Measurements from ENCODE around the gene MROH2B. TPM values are rescaled to one million over a fixed set of nuclear protein-coding genes. Genes with fewer than 3 reads are reported as not detected.

The MROH2B gene
- total RNA-seq, 1 experiment from 2014 or later, result not detected

DNA sequence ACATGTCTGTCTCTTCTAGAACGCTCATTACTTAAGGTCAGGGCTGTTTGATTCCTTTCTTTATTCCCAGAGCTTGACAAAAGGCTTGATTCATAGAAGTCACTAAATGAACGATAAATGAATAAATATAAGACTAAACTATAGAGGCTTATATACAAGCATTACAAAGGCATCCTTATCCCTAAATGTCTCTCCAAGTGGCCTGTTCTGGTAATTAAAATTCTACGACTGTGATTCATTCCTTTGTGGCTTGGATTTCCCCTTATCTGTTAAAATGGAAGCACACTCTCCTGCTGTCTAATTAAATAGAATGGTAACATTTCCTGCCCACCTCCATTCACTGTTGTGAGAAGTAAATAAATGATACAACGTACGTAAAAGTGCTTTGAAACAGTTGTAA is 112.3 kb downstream of the MROH2B start:
- DNase-seq (ENCODE audit: low read depth, low spot score), result no peak
- RAD21 ChIA-PET (ENCODE audit: low non-redundant PET in 1 of 2, low total read pairs in 2 of 2, uncharacterized antibody in 2 of 2, unreplicated experiment in 2 of 2), result no interaction called here
- no peaks in the 10 kb centered on the region for H3K9me2 ChIP-seq (ENCODE audit: insufficient read depth)

GRCh38 chr5:40957048-40957447 is 114.1 kb downstream of the MROH2B start:
- Histone ChIP-seq H4K20me1 (ENCODE audit: insufficient read depth) (no peaks in the 10 kb centered on the region), H3K79me2 (ENCODE audit: insufficient read depth, low read length) (no peaks in the 10 kb centered on the region), H3K4me1 (ENCODE audit: control insufficient read depth in 1 of 2, insufficient read depth in 2 of 2, low read length in 2 of 2) (peaks cover 0 to 8% of the 10 kb centered on the region in 2 experiments; a peak in 1 of 4 replicates), H3K9me3 (ENCODE audit: control insufficient read depth in 1 of 2, insufficient read depth in 1 of 2, low read depth in 1 of 2, low read length in 2 of 2) (no peaks in the 10 kb centered on the region), H3K4me2 (ENCODE audit: low read length) (no peak overlapping the region), H3K27ac (ENCODE audit: low read depth, low read length) (no peak overlapping the region), H3K9ac (ENCODE audit: low read length) (no peak overlapping the region), H3K9me2 (ENCODE audit: insufficient read depth) (no peaks in the 10 kb centered on the region), H3K4me3 (replicated peaks in 1 of 2; ENCODE audit: low read depth in 1 of 2, low read length in 2 of 2) (no peak overlapping the region), H2AFZ (ENCODE audit: low read depth, low read length, poor library complexity, severe bottlenecking) (no peak overlapping the region), H3K27me3 (ENCODE audit: insufficient read depth, low read length) (no peaks in the 10 kb centered on the region), H3K36me3 (ENCODE audit: control insufficient read depth in 1 of 2, insufficient read depth in 2 of 2, low read length in 2 of 2) (no peaks in the 10 kb centered on the region)
- BruUV-seq (replicated peaks), result no TSS peak
- RAD21 ChIA-PET (ENCODE audit: low non-redundant PET in 1 of 2, low total read pairs in 2 of 2, uncharacterized antibody in 2 of 2, unreplicated experiment in 2 of 2), result no interaction called here
- TF ChIP-seq SP1 (IDR thresholded peaks at IDR 0.05; ENCODE audit: low read depth) (no peak), CTCF (IDR thresholded peaks at IDR 0.05 in 2 of 3, conservative IDR thresholded peaks at IDR 0.05 in 1 of 3; ENCODE audit: borderline replicate concordance in 1 of 3, insufficient read depth in 1 of 3, low read depth in 2 of 3, low read length in 2 of 3) (no peak), RAD21 (IDR thresholded peaks at IDR 0.05; ENCODE audit: low read depth) (no peak), ATF3 (IDR thresholded peaks at IDR 0.05) (no peak)
- intact Hi-C loops (cut with micrococcal nuclease), result no loop called here
- DNase-seq (ENCODE audit: low read depth, low spot score) (no peak), ATAC-seq (no peak)
- CTCF ChIA-PET, result no interaction called here
- POLR2A ChIA-PET, result no interaction called here

More for the DNA sequence above, 112.3 kb downstream of the MROH2B start:
- H3K4me3 ChIP-seq (replicated peaks in 1 of 2; ENCODE audit: low read depth in 1 of 2, low read length in 2 of 2), result no peak overlapping the region
- BruUV-seq (replicated peaks), result no TSS peak
- ChIA-PET CTCF (no interaction called here), POLR2A (no interaction called here)
- H2AFZ ChIP-seq (ENCODE audit: low read depth, low read length, poor library complexity, severe bottlenecking), result no peak overlapping the region
- H3K4me1 ChIP-seq (ENCODE audit: control insufficient read depth in 1 of 2, insufficient read depth in 2 of 2, low read length in 2 of 2), result peaks cover 0 to 8% of the 10 kb centered on the region in 2 experiments; a peak in 1 of 4 replicates
- no peaks in the 10 kb centered on the region for H3K79me2 ChIP-seq (ENCODE audit: insufficient read depth, low read length)
- H3K27ac ChIP-seq (ENCODE audit: low read depth, low read length), result no peak overlapping the region
- H4K20me1 ChIP-seq (ENCODE audit: insufficient read depth), result no peaks in the 10 kb centered on the region
- no peaks in the 10 kb centered on the region for H3K9me3 ChIP-seq (ENCODE audit: control insufficient read depth in 1 of 2, insufficient read depth in 1 of 2, low read depth in 1 of 2, low read length in 2 of 2)
- no peak overlapping the region for H3K9ac ChIP-seq (ENCODE audit: low read length)
- H3K36me3 ChIP-seq (ENCODE audit: control insufficient read depth in 1 of 2, insufficient read depth in 2 of 2, low read length in 2 of 2), result no peaks in the 10 kb centered on the region
- H3K4me2 ChIP-seq (ENCODE audit: low read length), result no peak overlapping the region
- intact Hi-C loops (cut with micrococcal nuclease), result no loop called here
- H3K27me3 ChIP-seq (ENCODE audit: insufficient read depth, low read length), result no peaks in the 10 kb centered on the region
- no peak for TF ChIP-seq SIN3A (IDR thresholded peaks at IDR 0.05; ENCODE audit: low read depth)
- no peak for TF ChIP-seq POLR2AphosphoS5 (IDR thresholded peaks at IDR 0.05; ENCODE audit: low read depth, low read length)
- TF ChIP-seq EGR1 (IDR thresholded peaks at IDR 0.05; ENCODE audit: low read depth), result no peak
- ATAC-seq, result no peak

Measured in HCT116 (cell line).